Inferior parietal cortex (tissue), 1 donor: ENCODE measurements around the gene TTBK1.

Source experiments
- DNase-seq: peaks from one replicate; pipeline ENCODE4 v3.0.0-alpha.2; 2016; ENCODE audit errors: extremely low spot score

TTBK1 gene

GRCh38 chr6:43242908-43243663, at the start of gene TTBK1:
Gene TTBK1 (plus strand): TSS chr6:43243481. CDS start chr6:43246661, 3,180 bp downstream.
- DNase-seq = no peak

- no peak for DNase-seq
Measured at GRCh38 chr6:43193929-43194328, 49.4 kb upstream of the TTBK1 start.

GRCh38 chr6:43196337-43196736, 46.9 kb upstream of the TTBK1 start:
- DNase-seq = no peak

GRCh38 chr6:43199912-43200311, 43.4 kb upstream of the TTBK1 start:
- no peak for DNase-seq

- DNase-seq = no peak
Measured at GRCh38 chr6:43200541-43200940, 42.7 kb upstream of the TTBK1 start.

- DNase-seq = no peak
Measured at GRCh38 chr6:43202451-43202850, 40.8 kb upstream of the TTBK1 start.

GRCh38 chr6:43203029-43203717, 40.1 kb upstream of the TTBK1 start:
- no peak for DNase-seq

- no peak for DNase-seq
Measured at GRCh38 chr6:43203718-43204095, 39.6 kb upstream of the TTBK1 start.

- DNase-seq = no peak
Measured at GRCh38 chr6:43204271-43205105, 38.8 kb upstream of the TTBK1 start.

- DNase-seq = no peak
Measured at GRCh38 chr6:43205849-43206248, 37.4 kb upstream of the TTBK1 start.

GRCh38 chr6:43207286-43207685, 36.0 kb upstream of the TTBK1 start:
- no peak for DNase-seq

GRCh38 chr6:43211955-43212354, 31.3 kb upstream of the TTBK1 start:
- no peak for DNase-seq

GRCh38 chr6:43213431-43213830, 29.9 kb upstream of the TTBK1 start:
- no peak for DNase-seq

GRCh38 chr6:43215066-43215465, 28.2 kb upstream of the TTBK1 start:
- DNase-seq = no peak

- no peak for DNase-seq
Measured at GRCh38 chr6:43216200-43216599, 27.1 kb upstream of the TTBK1 start.

- no peak for DNase-seq
Measured at GRCh38 chr6:43217351-43217750, 25.9 kb upstream of the TTBK1 start.

GRCh38 chr6:43219119-43219518, 24.2 kb upstream of the TTBK1 start:
- no peak for DNase-seq

- DNase-seq = no peak
Measured at GRCh38 chr6:43219814-43220213, 23.5 kb upstream of the TTBK1 start.

- no peak for DNase-seq
Measured at GRCh38 chr6:43220439-43220951, 22.8 kb upstream of the TTBK1 start.

- DNase-seq = no peak
Measured at GRCh38 chr6:43221046-43221972, 22.0 kb upstream of the TTBK1 start.

GRCh38 chr6:43222418-43223059, 20.7 kb upstream of the TTBK1 start:
- DNase-seq = no peak
